ENCODE data around the gene ZNF578. TPM values are rescaled to one million over a fixed set of nuclear protein-coding genes. Genes with fewer than 3 reads are reported as not detected.
A peak's percentile ranks its signal among the peaks of the same experiment; 100 is the strongest.
"Not testable (repeated sequence)": the region's sequence is repeated elsewhere in the genome, so short reads cannot be mapped to it uniquely, and the experiment has no call there.

The ZNF578 gene
- polyA plus RNA-seq, 3 donors from 2014 or later: 2.0 to 8.3 (median 4.1) TPM

DNA sequence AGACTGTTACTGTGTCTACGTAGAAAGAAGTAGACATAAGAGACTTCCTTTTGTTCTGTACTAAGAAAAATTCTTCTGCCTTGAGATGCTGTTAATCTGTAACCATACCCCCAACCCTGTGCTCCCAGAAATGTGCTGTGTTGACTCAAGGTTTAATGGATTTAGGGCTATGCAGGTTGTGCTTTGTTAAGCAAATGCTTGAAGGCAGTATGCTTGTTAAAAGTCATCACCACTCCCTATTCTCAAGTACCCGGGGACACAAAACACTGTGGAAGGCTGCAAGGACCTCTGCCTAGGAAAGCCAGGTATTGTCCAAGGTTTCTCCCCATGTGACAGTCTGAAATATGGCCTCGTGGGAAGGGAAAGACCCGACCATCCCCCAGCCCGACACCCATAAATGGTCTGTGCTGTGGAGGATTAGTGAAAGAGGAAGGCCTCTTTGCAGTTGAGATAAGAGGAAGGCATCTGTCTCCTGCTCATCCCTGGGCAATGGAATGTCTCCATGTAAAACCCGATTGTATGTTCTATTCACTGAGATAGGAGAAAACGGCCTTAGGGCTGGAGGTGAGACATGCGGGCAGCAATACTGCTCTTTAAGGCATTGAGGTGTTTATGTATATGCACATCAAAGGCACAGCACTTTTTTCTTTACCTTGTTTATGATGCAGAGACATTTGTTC is 32.3 kb downstream of the ZNF578 start:
- DNase-seq, H3K4me1 Mint-ChIP-seq, H3K4me3 Mint-ChIP-seq, H3K27ac Mint-ChIP-seq: not testable (repeated sequence)
- H3K27me3 Mint-ChIP-seq (ENCODE audit: low read depth in 3 of 3): peaks cover 3 to 16% (median 5%) of the 10 kb centered on the region in 3 donors
- peaks cover 43 to 77% (median 72%) of the 10 kb centered on the region in 6 donors for H3K9me3 Mint-ChIP-seq
- peaks cover 7 to 15% (median 12%) of the 10 kb centered on the region in 3 donors for H3K36me3 Mint-ChIP-seq

GRCh38 chr19:52492201-52492993 is 39.0 kb downstream of the ZNF578 start:
- DNase-seq: peak in 1 of 3 donors; percentile 10
- Mint-ChIP-seq H3K9me3 (peaks cover 13 to 65% (median 55%) of the 10 kb centered on the region in 6 donors), H3K36me3 (peaks cover 9 to 15% (median 14%) of the 10 kb centered on the region in 3 donors), H3K4me1 (peaks cover 3 to 6% of the 10 kb centered on the region in 2 donors), H3K4me3 (peak overlapping the region in 3 of 5 donors; percentile 44 to 76 (median 55)), H3K27ac (no peak overlapping the region), H3K27me3 (ENCODE audit: low read depth in 3 of 3) (peaks cover 2 to 5% (median 2%) of the 10 kb centered on the region in 3 donors)

- Mint-ChIP-seq H3K36me3 (peaks cover 14 to 19% (median 17%) of the 10 kb centered on the region in 3 donors), H3K27me3 (ENCODE audit: low read depth in 3 of 3) (peaks cover 2 to 5% (median 2%) of the 10 kb centered on the region in 3 donors), H3K9me3 (peaks cover 13 to 72% (median 60%) of the 10 kb centered on the region in 6 donors), H3K4me3 (peak overlapping the region; percentile 7 to 76 (median 44)), H3K27ac (no peak overlapping the region), H3K4me1 (peaks cover 3 to 6% of the 10 kb centered on the region in 2 donors)
- peak in 2 of 3 donors; percentile 3 to 11 for DNase-seq
Measured at GRCh38 chr19:52492994-52493470, 39.7 kb downstream of the ZNF578 start.

- H3K4me3 Mint-ChIP-seq: no peak overlapping the region
- peaks cover 9 to 76% (median 60%) of the 10 kb centered on the region in 6 donors for H3K9me3 Mint-ChIP-seq
- peaks cover 2 to 5% (median 2%) of the 10 kb centered on the region in 3 donors for H3K27me3 Mint-ChIP-seq (ENCODE audit: low read depth in 3 of 3)
- no peak overlapping the region for H3K27ac Mint-ChIP-seq
- DNase-seq: no peak
- H3K36me3 Mint-ChIP-seq: peaks cover 17 to 21% (median 19%) of the 10 kb centered on the region in 3 donors
- H3K4me1 Mint-ChIP-seq: peaks cover 3 to 6% of the 10 kb centered on the region in 2 donors
Measured at GRCh38 chr19:52494518-52494917, 41.2 kb downstream of the ZNF578 start.

DNA sequence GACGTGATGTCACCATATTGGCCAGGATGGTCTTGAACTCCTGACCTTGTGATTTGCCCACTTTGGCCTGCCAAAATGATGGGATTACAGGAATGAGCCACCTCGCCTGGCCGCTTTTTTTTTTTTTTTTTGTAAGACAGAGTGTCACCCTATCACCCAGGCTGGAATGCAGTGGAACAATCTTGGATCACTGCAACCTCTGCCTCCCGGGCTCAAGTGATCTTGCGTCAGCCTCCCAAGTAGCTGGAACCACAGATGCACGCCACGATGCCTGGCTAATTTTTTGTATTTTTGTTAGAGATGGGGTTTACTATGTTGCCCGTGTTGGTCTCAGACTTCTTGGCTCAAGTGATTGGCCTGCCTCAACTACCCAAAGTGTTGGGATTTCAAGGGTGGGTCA is 45.2 kb downstream of the ZNF578 start:
- Mint-ChIP-seq H3K36me3 (peaks cover 23 to 35% (median 24%) of the 10 kb centered on the region in 3 donors), H3K4me3 (no peak overlapping the region), H3K4me1 (no peaks in the 10 kb centered on the region), H3K27ac (no peak overlapping the region), H3K27me3 (ENCODE audit: low read depth in 3 of 3) (peaks cover 0 to 2% (median 1%) of the 10 kb centered on the region in 3 donors), H3K9me3 (peaks cover 12 to 69% (median 56%) of the 10 kb centered on the region in 6 donors)
- no peak for DNase-seq

- peaks cover 23 to 44% (median 28%) of the 10 kb centered on the region in 3 donors for H3K36me3 Mint-ChIP-seq
- H3K4me1 Mint-ChIP-seq, H3K27ac Mint-ChIP-seq: not testable (repeated sequence)
Measured at GRCh38 chr19:52500474-52500873, 47.1 kb downstream of the ZNF578 start.

GRCh38 chr19:52500991-52501390 is 47.6 kb downstream of the ZNF578 start:
- DNase-seq; H3K27ac Mint-ChIP-seq; H3K4me3 Mint-ChIP-seq; H3K27me3 Mint-ChIP-seq (ENCODE audit: low read depth in 3 of 3); H3K4me1 Mint-ChIP-seq: not testable (repeated sequence)
- peaks cover 17 to 58% (median 49%) of the 10 kb centered on the region in 6 donors for H3K9me3 Mint-ChIP-seq
- H3K36me3 Mint-ChIP-seq: peaks cover 23 to 45% (median 32%) of the 10 kb centered on the region in 3 donors

More at GRCh38 chr19:52500474-52500873, 47.1 kb downstream of the ZNF578 start:
- not testable (repeated sequence) for DNase-seq; H3K27me3 Mint-ChIP-seq (ENCODE audit: low read depth in 3 of 3); H3K4me3 Mint-ChIP-seq
- H3K9me3 Mint-ChIP-seq: peaks cover 15 to 63% (median 52%) of the 10 kb centered on the region in 6 donors

DNA sequence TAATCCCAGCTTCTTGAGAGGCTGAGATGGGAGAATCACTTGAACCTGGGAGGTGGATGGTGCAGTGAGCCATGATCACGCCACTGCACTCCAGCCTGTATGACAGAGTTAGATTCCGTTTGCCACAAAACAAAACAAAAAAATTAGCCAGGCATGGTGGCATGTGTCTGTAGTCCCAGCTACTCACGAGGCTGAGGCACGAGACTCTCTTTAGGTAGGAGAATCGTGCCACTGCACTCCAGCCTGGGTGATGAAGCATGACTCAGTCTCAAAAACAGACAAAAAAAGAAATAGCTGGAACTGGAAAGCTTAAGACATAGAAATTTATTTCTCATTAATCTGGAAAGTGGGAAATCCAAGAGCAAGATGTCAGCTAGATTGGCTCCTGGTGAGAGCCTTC is 53.9 kb downstream of the ZNF578 start:
- Mint-ChIP-seq H3K27ac (no peak overlapping the region), H3K36me3 (peaks cover 26 to 49% (median 45%) of the 10 kb centered on the region in 3 donors), H3K9me3 (peaks cover 24 to 46% (median 41%) of the 10 kb centered on the region in 6 donors), H3K4me3 (no peak overlapping the region), H3K4me1 (no peaks in the 10 kb centered on the region), H3K27me3 (ENCODE audit: low read depth in 3 of 3) (peaks cover 0 to 3% (median 0%) of the 10 kb centered on the region in 3 donors)
- no peak for DNase-seq

DNA sequence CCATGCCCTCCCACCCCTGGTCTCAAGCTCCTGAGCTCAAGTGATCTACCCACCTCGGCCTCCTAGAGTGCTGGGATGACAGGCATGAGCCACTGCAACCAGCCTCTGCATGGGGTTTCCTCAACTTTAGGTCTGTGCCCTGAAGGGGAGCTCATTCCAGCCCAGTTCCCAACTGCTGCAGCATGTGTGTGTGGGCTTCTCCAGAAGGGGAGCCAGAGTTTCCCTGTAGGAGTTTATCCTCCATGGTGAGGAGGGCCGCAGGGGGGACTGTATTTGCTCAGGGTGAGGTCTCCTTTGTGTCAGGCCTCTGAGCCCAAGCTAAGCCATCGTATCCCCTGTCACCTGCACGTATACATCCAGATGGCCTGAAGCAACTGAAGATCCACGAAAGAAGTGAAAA is 62.8 kb downstream of the ZNF578 start:
- H3K36me3 Mint-ChIP-seq: peaks cover 13 to 42% (median 19%) of the 10 kb centered on the region in 3 donors
- no peak overlapping the region for H3K4me3 Mint-ChIP-seq
- H3K4me1 Mint-ChIP-seq: peaks cover 5 to 16% of the 10 kb centered on the region in 2 donors
- no peak overlapping the region for H3K27ac Mint-ChIP-seq
- DNase-seq: no peak
- peaks cover 29 to 53% (median 48%) of the 10 kb centered on the region in 6 donors for H3K9me3 Mint-ChIP-seq
- H3K27me3 Mint-ChIP-seq (ENCODE audit: low read depth in 3 of 3): peaks cover 0 to 4% (median 3%) of the 10 kb centered on the region in 3 donors

DNA sequence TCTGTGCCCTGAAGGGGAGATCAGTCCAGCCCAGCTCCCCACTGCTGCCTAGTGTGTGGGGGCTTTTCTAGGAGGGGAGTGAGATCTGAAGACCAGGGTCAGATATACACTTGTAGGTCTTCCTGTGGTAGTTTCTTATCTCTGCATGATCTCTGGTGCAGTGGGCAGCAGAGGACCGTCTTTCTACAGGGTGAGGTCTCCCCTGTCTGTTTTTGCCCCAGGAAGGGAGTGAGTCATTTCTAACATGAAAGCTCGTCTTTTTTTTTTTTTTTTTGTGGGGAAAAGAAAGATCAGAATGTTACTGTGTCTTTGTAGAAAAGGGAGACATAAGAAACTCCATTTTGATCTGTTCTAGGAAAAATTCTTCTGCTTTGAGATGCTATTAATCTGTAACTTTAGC is 65.3 kb downstream of the ZNF578 start:
- Mint-ChIP-seq H3K9me3 (peaks cover 17 to 32% (median 29%) of the 10 kb centered on the region in 6 donors), H3K4me1 (peaks cover 5 to 16% of the 10 kb centered on the region in 2 donors), H3K27me3 (ENCODE audit: low read depth in 3 of 3) (peaks cover 2 to 8% (median 4%) of the 10 kb centered on the region in 3 donors), H3K27ac (peak overlapping the region in 1 of 6 donors; percentile 56), H3K4me3 (no peak overlapping the region), H3K36me3 (peaks cover 0 to 26% (median 6%) of the 10 kb centered on the region in 3 donors)
- no peak for DNase-seq

GRCh38 chr19:52519175-52519574 is 65.8 kb downstream of the ZNF578 start:
- Mint-ChIP-seq H3K9me3 (peaks cover 14 to 27% (median 23%) of the 10 kb centered on the region in 6 donors), H3K36me3 (peaks cover 0 to 20% (median 2%) of the 10 kb centered on the region in 3 donors), H3K4me1 (peaks cover 5 to 16% of the 10 kb centered on the region in 2 donors)
- not testable (repeated sequence) for H3K4me3 Mint-ChIP-seq; H3K27ac Mint-ChIP-seq; H3K27me3 Mint-ChIP-seq (ENCODE audit: low read depth in 3 of 3); DNase-seq

- Mint-ChIP-seq H3K9me3 (peaks cover 7 to 20% (median 17%) of the 10 kb centered on the region in 6 donors), H3K27ac (no peak overlapping the region), H3K4me1 (peaks cover 5 to 16% of the 10 kb centered on the region in 2 donors), H3K4me3 (no peak overlapping the region), H3K36me3 (peaks cover 0 to 15% (median 0%) of the 10 kb centered on the region in 3 donors), H3K27me3 (ENCODE audit: low read depth in 3 of 3) (peaks cover 4 to 8% (median 4%) of the 10 kb centered on the region in 3 donors)
- no peak for DNase-seq
Measured at GRCh38 chr19:52520013-52520412, 66.7 kb downstream of the ZNF578 start.

- Mint-ChIP-seq H3K4me1 (peaks cover 12 to 23% of the 10 kb centered on the region in 2 donors), H3K27me3 (ENCODE audit: low read depth in 3 of 3) (peaks cover 2 to 8% (median 4%) of the 10 kb centered on the region in 3 donors), H3K27ac (no peak overlapping the region), H3K36me3 (no peaks in the 10 kb centered on the region), H3K9me3 (peaks cover 0 to 6% (median 0%) of the 10 kb centered on the region in 6 donors), H3K4me3 (no peak overlapping the region)
- DNase-seq: no peak
Measured at GRCh38 chr19:52522551-52522950, 69.2 kb downstream of the ZNF578 start.
